SU-DHL-6 (cell line): ENCODE measurements around the gene KLRD1.
"Not testable (repeated sequence)": the region's sequence is repeated elsewhere in the genome, so short reads cannot be mapped to it uniquely, and the experiment has no call there.

ENCODE experiments used
- H2AFZ ChIP-seq: fragments of 200-600 bp; sonication (generic); 2 replicates; pipeline ENCODE4 v1.6.1; 2014; ENCODE audit warnings: low read depth, mild to moderate bottlenecking, moderate library complexity, mixed read lengths, antibody characterized with exemption, low read length; ENCODE audit not compliant: severe bottlenecking
- H3F3A ChIP-seq: fragments of 200-600 bp; shearing (Covaris generic); 2 replicates; pipeline ENCODE4 v1.6.0; 2016; ENCODE audit warnings: antibody characterized with exemption, mild to moderate bottlenecking; ENCODE audit not compliant: insufficient read depth
- H3K27ac ChIP-seq: fragments of 200-600 bp; sonication (generic); 2 replicates; pipeline ENCODE4 v1.5.1; 2016; ENCODE audit warnings: low read depth, mild to moderate bottlenecking, low read length, moderate library complexity, mixed read lengths
- H3K27me3 ChIP-seq: fragments of 200-600 bp; sonication (generic), shearing (Covaris generic); 2 replicates; pipeline ENCODE4 v1.6.0; 2014; ENCODE audit warnings: mild to moderate bottlenecking, low read length
- H3K36me3 ChIP-seq: fragments of 200-600 bp; sonication (generic); 2 replicates; pipeline ENCODE4 v1.6.1; 2014; ENCODE audit warnings: mild to moderate bottlenecking, low read length, mixed read lengths
- H3K4me2 ChIP-seq: fragments of 300-600, 200-600 bp; shearing (Covaris generic), sonication (generic); 2 replicates; pipeline ENCODE4 v1.6.0; 2014; ENCODE audit warnings: low read length, low read depth, mild to moderate bottlenecking; ENCODE audit not compliant: poor library complexity, severe bottlenecking
- H3K4me3 ChIP-seq: fragments of 200-600 bp; sonication (generic); 2 replicates; pipeline ENCODE4 v1.5.1; 2014; ENCODE audit warnings: antibody characterized with exemption, low read length, mild to moderate bottlenecking, mixed read lengths; ENCODE audit not compliant: insufficient read depth, poor library complexity, severe bottlenecking
- H3K79me2 ChIP-seq: fragments of 200-600 bp; sonication (generic); 2 replicates; pipeline ENCODE4 v1.6.1; 2014; ENCODE audit warnings: mild to moderate bottlenecking, low read length, moderate library complexity; ENCODE audit not compliant: insufficient read depth
- H3K9ac ChIP-seq: fragments of 200-600 bp; sonication (generic); 2 replicates; pipeline ENCODE4 v1.7.0; 2014; ENCODE audit warnings: mild to moderate bottlenecking, low read length
- H3K9me2 ChIP-seq: fragments of 200-600 bp; sonication (generic); replicated peaks from 2 replicates; pipeline ENCODE4 v1.6.1; 2014; ENCODE audit warnings: low read length; ENCODE audit not compliant: insufficient read depth
- H3K9me3 ChIP-seq: fragments of 200-600 bp; sonication (generic); 2 replicates; pipeline ENCODE4 v1.6.1; 2014; ENCODE audit warnings: low read length, mixed read lengths; ENCODE audit not compliant: insufficient read depth
- H4K20me1 ChIP-seq: fragments of 200-600 bp; sonication (generic); 2 replicates; pipeline ENCODE4 v1.6.1; 2014; ENCODE audit warnings: low read depth, mild to moderate bottlenecking, antibody characterized with exemption, low read length, moderate library complexity, mixed read lengths
- CTCF ChIP-seq: fragments of 200-600 bp; sonication (generic); IDR thresholded peaks from one replicate; pipeline ENCODE4 v1.5.1; 2017; ENCODE audit warnings: antibody characterized with exemption, mild to moderate bottlenecking, low read length, moderate library complexity; ENCODE audit not compliant: insufficient read depth, poor library complexity, severe bottlenecking
- EZH2phosphoT487 ChIP-seq: fragments of 200-600 bp; sonication (generic), shearing (Covaris generic); conservative IDR thresholded peaks from 2 replicates; pipeline ENCODE4 v1.6.1; 2018; ENCODE audit warnings: mild to moderate bottlenecking, antibody characterized with exemption, low read length, moderate library complexity, mixed read lengths

KLRD1 gene

DNA sequence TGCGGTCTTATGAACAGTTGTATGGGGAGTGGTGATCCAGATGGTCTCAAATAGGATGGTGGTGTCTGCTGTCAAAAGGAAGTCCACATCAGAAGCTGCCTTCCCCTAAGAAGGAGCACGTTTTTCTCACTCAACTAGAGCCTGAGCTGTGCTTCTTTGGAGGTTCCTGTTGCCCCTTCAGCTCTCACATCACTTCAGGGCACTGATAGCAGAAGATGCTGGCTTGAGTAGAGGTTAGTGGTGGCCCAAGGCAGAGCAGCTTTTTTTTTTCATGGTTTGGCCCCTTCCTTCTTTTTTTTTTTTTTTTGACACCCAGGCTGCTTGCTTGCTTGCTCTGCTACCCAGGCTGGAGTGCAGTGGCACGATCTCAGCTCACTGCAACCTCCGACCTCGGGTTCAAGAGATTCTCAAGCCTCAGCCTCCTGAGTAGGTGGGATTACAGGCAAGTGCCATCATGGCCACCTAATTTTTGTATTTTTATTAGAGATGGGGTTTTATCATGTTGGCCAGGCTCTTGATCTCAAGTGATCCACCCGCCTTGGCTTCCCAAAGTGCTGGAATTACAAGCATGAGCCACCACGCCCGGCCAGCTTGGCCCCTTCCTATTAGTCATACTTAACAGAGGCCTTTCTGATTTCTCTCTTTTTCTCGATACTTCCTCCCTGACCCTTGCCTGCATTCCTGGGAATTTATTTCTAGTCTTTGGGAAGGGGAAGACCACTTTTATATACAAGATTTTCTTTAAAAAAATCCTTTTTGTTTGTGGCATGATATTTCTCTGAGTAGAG is 31.6 kb downstream of the KLRD1 start:
- H4K20me1 ChIP-seq: no peaks in the 10 kb centered on the region
- no peak overlapping the region for H3K4me2 ChIP-seq
- no peaks in the 10 kb centered on the region for H3K9me2 ChIP-seq
- no peaks in the 10 kb centered on the region for H3K9me3 ChIP-seq
- no peak overlapping the region for H3K9ac ChIP-seq
- no peak overlapping the region for H3K4me3 ChIP-seq
- H3K27me3 ChIP-seq: no peaks in the 10 kb centered on the region
- no peaks in the 10 kb centered on the region for H3K79me2 ChIP-seq
- H3K27ac ChIP-seq: no peak overlapping the region
- H2AFZ ChIP-seq: no peak overlapping the region
- H3F3A ChIP-seq: no peaks in the 10 kb centered on the region
- H3K36me3 ChIP-seq: no peaks in the 10 kb centered on the region
- TF ChIP-seq EZH2phosphoT487 (no peak), CTCF (no peak)

GRCh38 chr12:10340946-10341345 is 33.3 kb downstream of the KLRD1 start:
- H3F3A ChIP-seq: not testable (repeated sequence)

GRCh38 chr12:10341892-10342509 is 34.3 kb downstream of the KLRD1 start:
- Histone ChIP-seq H3K27me3 (no peaks in the 10 kb centered on the region), H2AFZ (no peak overlapping the region), H3F3A (no peaks in the 10 kb centered on the region), H3K4me3 (no peak overlapping the region), H3K9me2 (no peaks in the 10 kb centered on the region), H3K79me2 (no peaks in the 10 kb centered on the region), H3K27ac (no peak overlapping the region), H3K4me2 (no peak overlapping the region), H3K9me3 (no peaks in the 10 kb centered on the region), H4K20me1 (no peaks in the 10 kb centered on the region), H3K9ac (no peak overlapping the region), H3K36me3 (no peaks in the 10 kb centered on the region)
- no peak for TF ChIP-seq CTCF
- TF ChIP-seq EZH2phosphoT487: no peak

More at GRCh38 chr12:10340946-10341345, 33.3 kb downstream of the KLRD1 start:
- H3K4me2 ChIP-seq, H3K36me3 ChIP-seq, H3K9ac ChIP-seq, H3K9me2 ChIP-seq, H3K9me3 ChIP-seq, H3K27me3 ChIP-seq, H2AFZ ChIP-seq, H3K27ac ChIP-seq, H4K20me1 ChIP-seq, H3K79me2 ChIP-seq, H3K4me3 ChIP-seq: not testable (repeated sequence)

GRCh38 chr12:10351457-10351856 is 43.8 kb downstream of the KLRD1 start:
- H3K79me2 ChIP-seq, H3K9ac ChIP-seq, H3K9me2 ChIP-seq, H3K4me2 ChIP-seq, H3K36me3 ChIP-seq, H3K9me3 ChIP-seq, H3F3A ChIP-seq, H3K4me3 ChIP-seq, H3K27ac ChIP-seq, H2AFZ ChIP-seq, H4K20me1 ChIP-seq, H3K27me3 ChIP-seq: not testable (repeated sequence)
